Transverse colon (tissue), 3 donors: ENCODE measurements around the gene TRMT6.

Source experiments
- CTCF ChIP-seq, 5 experiments: fragments of 200-600 bp in 3 of 5; fragments of 450-650 bp in 2 of 5; sonication (generic) in 3 of 5; IDR thresholded peaks; 1 replicate in 2 of 5; 2 replicates in 3 of 5; pipeline ENCODE4 v1.5.1; 2016 to 2017; ENCODE audit warnings: antibody characterized with exemption in 5 of 5, inconsistent platforms in 3 of 5, mild to moderate bottlenecking in 2 of 5, moderate library complexity in 1 of 5
- POLR2A ChIP-seq: fragments of 450-650 bp; IDR thresholded peaks from one replicate; pipeline ENCODE4 v1.6.1; 2016; ENCODE audit warnings: antibody characterized with exemption, mild to moderate bottlenecking, moderate library complexity

DNA sequence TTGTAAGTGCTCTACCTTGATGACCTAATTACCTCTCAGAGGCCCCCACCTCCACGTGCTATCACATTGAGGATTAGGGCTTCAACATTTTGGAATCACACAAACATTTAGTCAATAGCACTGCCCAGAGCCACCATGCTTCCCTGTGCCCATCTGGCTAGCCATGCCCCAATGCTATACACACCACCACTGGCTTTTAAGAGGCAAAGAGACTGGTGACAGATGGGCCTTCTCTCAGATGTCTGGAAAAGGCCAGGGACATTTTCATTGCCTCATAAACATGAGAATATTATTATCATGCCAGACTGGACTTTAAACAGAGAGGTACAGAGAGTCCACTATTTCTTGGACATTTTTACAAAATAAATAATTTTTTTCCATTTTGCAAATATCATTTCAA lies 29.8 kb downstream of the TRMT6 start:
- TF ChIP-seq CTCF (IDR thresholded peaks at IDR 0.05) (no peak), POLR2A (no peak)
